ENCODE results near the gene BACH2.

BACH2 gene

DNA sequence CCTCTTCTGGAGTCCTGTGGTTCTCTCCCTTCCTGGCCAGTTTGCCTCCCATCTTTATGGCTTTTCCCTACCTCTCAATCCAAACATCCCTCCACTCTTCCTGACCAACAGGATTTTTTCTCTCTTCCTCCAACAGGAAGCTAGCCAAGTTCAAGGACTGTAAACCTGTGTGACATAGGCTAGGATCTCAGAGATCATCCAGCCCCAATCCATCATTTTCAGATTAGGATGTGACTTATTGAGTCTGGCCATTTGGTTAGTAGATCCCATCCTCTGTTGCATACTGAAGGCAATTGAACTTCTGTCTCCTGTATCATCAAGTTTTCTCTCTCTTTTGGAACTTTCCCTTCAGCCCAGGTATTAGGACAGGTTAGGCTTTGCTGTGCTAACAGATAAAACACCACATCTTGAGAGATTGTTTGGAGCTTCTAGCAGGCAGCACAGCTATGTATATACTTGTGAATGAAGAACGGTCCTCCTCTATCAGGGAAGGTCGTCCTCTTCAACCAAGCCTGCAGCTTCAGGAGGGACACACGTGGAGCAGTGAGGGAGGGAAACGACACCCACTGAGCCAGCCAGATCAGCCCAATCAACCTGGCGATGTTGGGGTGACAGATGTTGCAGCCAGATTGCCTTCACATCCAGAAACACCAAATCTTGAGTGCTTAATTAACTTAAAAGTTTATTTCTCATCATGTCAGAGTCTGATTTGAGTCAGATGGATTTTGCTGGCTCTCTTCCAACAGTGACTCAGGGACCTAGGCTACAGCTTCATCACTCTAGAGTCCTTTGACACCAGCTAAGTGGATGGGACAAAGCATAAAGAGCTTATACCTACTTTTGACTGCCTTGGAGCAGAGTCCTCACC is 295.5 kb downstream of the BACH2 start:
- H3K4me3 ChIP-seq (ENCODE audit: extremely low read depth, insufficient read depth, low read length, poor library complexity, severe bottlenecking): no peak overlapping the region
- no peak overlapping the region for H3K27ac ChIP-seq (ENCODE audit: low read depth, low read length, severe bottlenecking)
- no peaks in the 10 kb centered on the region for H3K36me3 ChIP-seq (ENCODE audit: control insufficient read depth, insufficient read depth, low read length)
- no peaks in the 10 kb centered on the region for H3K4me1 ChIP-seq (ENCODE audit: control insufficient read depth, insufficient read depth, low read length, poor library complexity, severe bottlenecking)
- no peaks in the 10 kb centered on the region for H3K9me3 ChIP-seq (ENCODE audit: control insufficient read depth, low read length)
- WGBS, 2 experiments (ENCODE audit: insufficient coverage in 2 of 2): 95% methylated on average over 4 of the region's 5 CpGs

DNA sequence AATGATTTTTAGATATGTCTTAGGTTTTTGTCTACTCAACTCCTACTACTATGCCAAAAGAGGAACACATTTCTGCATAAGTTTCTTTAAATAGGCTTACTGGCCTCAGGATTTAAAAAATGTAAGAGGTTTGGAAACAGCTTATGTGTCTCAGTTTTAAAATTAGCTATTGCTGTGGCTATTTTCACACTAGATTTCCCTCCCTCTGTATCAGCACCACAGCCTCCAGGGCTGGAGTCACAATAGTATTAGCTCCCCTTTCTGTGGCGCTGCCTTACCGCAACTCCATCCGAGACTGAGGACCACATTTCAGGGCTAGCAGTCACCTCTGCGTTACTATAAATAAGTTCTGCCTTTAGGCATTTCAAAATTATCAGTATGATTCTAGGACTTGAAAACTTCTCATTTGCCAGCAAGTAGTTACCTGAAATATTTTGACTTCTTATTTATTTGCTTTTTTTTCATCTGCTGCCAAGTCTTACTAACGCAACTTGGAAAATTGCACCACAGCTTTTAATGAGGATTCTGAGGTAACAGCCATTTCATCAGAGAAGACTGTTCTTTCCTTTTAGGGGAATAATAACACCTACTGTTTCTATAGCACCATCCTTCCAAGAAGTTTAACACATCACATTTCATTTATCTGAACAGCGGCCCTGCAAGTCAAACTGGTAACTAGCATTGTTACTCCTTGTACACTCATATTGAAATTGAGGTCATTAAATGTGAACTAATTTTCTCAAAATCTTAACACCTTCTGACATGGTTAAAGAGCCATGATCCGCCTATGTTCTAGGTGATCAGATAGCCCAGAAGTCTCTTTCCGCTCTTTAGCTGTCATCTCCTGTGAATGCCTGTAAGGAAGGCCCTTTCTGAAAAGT is 296.5 kb downstream of the BACH2 start:
- Histone ChIP-seq H3K4me1 (ENCODE audit: control insufficient read depth, insufficient read depth, low read length, poor library complexity, severe bottlenecking) (no peaks in the 10 kb centered on the region), H3K9me3 (ENCODE audit: control insufficient read depth, low read length) (no peaks in the 10 kb centered on the region), H3K27ac (ENCODE audit: low read depth, low read length, severe bottlenecking) (no peak overlapping the region), H3K4me3 (ENCODE audit: extremely low read depth, insufficient read depth, low read length, poor library complexity, severe bottlenecking) (no peak overlapping the region), H3K36me3 (ENCODE audit: control insufficient read depth, insufficient read depth, low read length) (no peaks in the 10 kb centered on the region)
- WGBS, 2 experiments (ENCODE audit: insufficient coverage in 2 of 2): 100% methylated on average over 2 to 7 of the region's 8 CpGs

DNA sequence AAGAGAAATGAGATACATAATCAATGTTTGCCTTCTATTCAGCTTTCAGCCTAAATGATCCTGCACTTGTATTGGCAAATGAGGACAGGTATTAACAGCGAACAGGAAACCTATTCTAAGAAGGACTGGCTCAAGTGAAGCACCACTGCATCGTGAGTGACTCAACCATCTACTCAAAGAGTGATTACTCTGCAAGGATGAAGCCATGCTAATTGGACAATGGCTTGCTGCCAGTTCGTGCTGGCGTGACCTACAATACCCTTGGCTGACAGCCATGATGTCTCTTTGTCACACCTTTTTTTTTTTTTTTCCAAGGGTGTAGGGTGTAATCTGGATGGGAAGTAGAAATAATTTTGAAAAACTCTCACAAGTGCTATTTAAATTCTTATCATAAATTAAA is 297.5 kb downstream of the BACH2 start:
- no peaks in the 10 kb centered on the region for H3K9me3 ChIP-seq (ENCODE audit: control insufficient read depth, low read length)
- H3K4me1 ChIP-seq (ENCODE audit: control insufficient read depth, insufficient read depth, low read length, poor library complexity, severe bottlenecking): no peaks in the 10 kb centered on the region
- no peak overlapping the region for H3K27ac ChIP-seq (ENCODE audit: low read depth, low read length, severe bottlenecking)
- H3K4me3 ChIP-seq (ENCODE audit: extremely low read depth, insufficient read depth, low read length, poor library complexity, severe bottlenecking): no peak overlapping the region
- no peaks in the 10 kb centered on the region for H3K36me3 ChIP-seq (ENCODE audit: control insufficient read depth, insufficient read depth, low read length)
- WGBS, 2 experiments (ENCODE audit: insufficient coverage in 2 of 2): 89 to 95% methylated on average over 2 to 4 of the region's 4 CpGs

DNA sequence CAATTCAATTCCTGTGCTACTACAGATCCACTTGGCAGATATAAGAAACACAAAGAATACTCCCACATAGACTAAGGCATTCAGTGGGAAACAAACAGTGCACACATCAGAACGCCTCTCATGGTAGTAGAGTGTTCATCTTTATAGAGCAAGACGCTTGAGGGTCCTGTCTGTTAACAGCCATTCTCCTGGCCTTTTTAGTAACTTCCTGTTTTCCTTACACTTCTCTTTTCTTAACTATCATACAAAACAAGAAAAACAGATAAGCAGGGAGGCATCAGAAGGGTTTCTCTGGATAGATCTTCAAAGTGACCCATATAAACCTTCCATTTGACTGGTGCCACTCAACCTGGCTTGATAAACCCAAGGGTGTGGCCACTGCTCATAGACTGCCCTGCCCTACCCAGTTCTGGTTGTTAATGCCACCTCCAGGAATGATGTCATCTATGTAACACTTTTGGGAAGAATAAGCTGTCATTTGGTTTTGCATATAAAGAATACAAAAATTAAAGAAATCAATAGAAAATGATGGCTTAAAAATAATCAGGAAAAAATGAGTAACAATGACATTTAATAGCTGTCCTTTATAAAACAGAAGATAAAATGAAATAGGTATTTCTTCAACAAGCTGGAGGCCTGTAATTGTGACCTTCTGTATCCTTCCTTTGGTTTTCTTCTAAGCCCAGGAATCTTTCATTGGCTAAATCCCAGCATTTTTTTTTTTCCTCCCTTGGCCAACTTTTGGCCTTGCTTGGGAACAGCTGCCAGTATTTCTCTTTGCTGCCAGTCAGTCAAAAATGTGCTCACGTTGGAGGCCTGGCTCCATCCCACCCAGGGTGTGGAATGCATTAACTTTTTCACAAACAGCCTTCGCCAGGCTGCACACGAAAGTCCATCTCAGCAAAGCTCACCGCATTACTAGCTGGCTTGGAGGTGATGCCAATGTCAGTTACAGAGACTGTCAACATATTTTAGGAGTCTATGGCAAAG is 298.9 kb downstream of the BACH2 start:
- Histone ChIP-seq H3K4me3 (ENCODE audit: extremely low read depth, insufficient read depth, low read length, poor library complexity, severe bottlenecking) (no peak overlapping the region), H3K4me1 (ENCODE audit: control insufficient read depth, insufficient read depth, low read length, poor library complexity, severe bottlenecking) (no peaks in the 10 kb centered on the region), H3K27ac (ENCODE audit: low read depth, low read length, severe bottlenecking) (no peak overlapping the region), H3K9me3 (ENCODE audit: control insufficient read depth, low read length) (no peaks in the 10 kb centered on the region), H3K36me3 (ENCODE audit: control insufficient read depth, insufficient read depth, low read length) (no peaks in the 10 kb centered on the region)
- WGBS, 2 experiments (ENCODE audit: insufficient coverage in 2 of 2): 70 to 76% methylated on average over 1 to 3 of the region's 6 CpGs

DNA sequence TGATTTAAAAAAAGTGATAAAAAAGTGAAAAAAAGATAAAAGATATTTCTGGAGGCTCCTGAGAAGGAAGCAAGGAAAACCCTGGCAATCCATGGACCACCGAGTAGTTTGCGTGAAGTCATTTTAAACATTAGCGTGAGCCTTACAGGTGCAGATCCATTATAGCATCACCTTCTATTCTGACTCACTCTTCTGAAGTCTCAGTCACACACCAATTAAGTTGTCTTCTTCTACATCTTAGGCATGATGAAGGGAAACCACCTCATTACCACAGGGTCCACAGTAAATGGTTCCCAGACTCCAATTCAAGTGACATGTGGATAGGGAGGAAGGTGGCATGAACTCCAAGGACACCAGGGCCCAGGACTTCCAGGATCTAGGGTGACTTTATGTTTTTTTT is 303.2 kb downstream of the BACH2 start:
- H3K27ac ChIP-seq (ENCODE audit: low read depth, low read length, severe bottlenecking): no peak overlapping the region
- WGBS, 2 experiments (ENCODE audit: insufficient coverage in 2 of 2): 87 to 100% methylated on average over 2 to 3 of the region's 3 CpGs
- H3K36me3 ChIP-seq (ENCODE audit: control insufficient read depth, insufficient read depth, low read length): no peaks in the 10 kb centered on the region
- H3K9me3 ChIP-seq (ENCODE audit: control insufficient read depth, low read length): no peaks in the 10 kb centered on the region
- no peak overlapping the region for H3K4me3 ChIP-seq (ENCODE audit: extremely low read depth, insufficient read depth, low read length, poor library complexity, severe bottlenecking)
- peaks cover 7% of the 10 kb centered on the region for H3K4me1 ChIP-seq (ENCODE audit: control insufficient read depth, insufficient read depth, low read length, poor library complexity, severe bottlenecking)

DNA sequence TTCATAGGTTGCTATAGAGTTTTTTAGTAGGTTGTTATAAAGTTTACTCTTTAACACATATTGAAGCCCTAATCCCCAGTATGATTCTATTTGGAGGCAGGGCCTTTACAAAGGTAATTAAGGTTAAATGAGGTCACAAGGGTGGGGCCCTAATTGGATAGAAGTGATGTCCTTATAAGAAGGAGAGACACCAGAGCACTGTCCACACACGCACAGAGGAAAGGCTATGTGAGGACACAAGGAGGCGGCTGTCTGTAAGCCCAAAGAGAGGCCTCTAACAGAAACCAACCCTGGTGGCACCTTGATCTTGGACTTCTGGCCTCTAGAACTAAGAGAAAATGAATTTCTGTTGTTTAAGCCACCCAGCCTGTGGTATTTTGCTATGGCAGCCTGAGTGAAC is 303.8 kb downstream of the BACH2 start:
- H3K36me3 ChIP-seq (ENCODE audit: control insufficient read depth, insufficient read depth, low read length): no peaks in the 10 kb centered on the region
- H3K4me3 ChIP-seq (ENCODE audit: extremely low read depth, insufficient read depth, low read length, poor library complexity, severe bottlenecking): no peak overlapping the region
- H3K4me1 ChIP-seq (ENCODE audit: control insufficient read depth, insufficient read depth, low read length, poor library complexity, severe bottlenecking): peaks cover 7% of the 10 kb centered on the region
- H3K27ac ChIP-seq (ENCODE audit: low read depth, low read length, severe bottlenecking): no peak overlapping the region
- H3K9me3 ChIP-seq (ENCODE audit: control insufficient read depth, low read length): no peaks in the 10 kb centered on the region
- 86 to 95% methylated on average over 1 to 2 of the region's 2 CpGs for WGBS, 2 experiments (ENCODE audit: insufficient coverage in 2 of 2)

DNA sequence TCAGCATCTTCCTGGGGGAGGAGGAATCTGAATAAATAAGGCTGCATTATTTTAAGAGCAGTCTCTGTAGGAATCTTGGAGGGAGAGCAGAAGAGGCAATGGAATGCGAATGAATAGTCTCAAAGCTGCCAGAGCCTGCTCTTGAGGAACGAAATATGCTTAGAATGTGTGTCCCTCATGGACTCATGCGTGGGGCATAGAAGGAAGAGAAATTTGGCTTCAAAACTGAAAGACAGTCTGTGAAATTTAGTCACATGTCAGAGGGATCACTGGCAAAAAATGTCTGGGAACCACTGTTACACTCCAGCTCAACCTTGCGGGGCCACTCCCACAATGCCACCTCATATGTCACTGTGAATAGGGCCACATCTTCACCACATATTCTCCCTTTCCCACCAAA is 306.9 kb downstream of the BACH2 start:
- 82 to 87% methylated on average over 4 of the region's 4 CpGs for WGBS, 2 experiments (ENCODE audit: insufficient coverage in 2 of 2)
- Histone ChIP-seq H3K4me1 (ENCODE audit: control insufficient read depth, insufficient read depth, low read length, poor library complexity, severe bottlenecking) (peaks cover 12% of the 10 kb centered on the region), H3K36me3 (ENCODE audit: control insufficient read depth, insufficient read depth, low read length) (no peaks in the 10 kb centered on the region), H3K27ac (ENCODE audit: low read depth, low read length, severe bottlenecking) (peak overlapping the region; percentile 18), H3K4me3 (ENCODE audit: extremely low read depth, insufficient read depth, low read length, poor library complexity, severe bottlenecking) (no peak overlapping the region), H3K9me3 (ENCODE audit: control insufficient read depth, low read length) (no peaks in the 10 kb centered on the region)

DNA sequence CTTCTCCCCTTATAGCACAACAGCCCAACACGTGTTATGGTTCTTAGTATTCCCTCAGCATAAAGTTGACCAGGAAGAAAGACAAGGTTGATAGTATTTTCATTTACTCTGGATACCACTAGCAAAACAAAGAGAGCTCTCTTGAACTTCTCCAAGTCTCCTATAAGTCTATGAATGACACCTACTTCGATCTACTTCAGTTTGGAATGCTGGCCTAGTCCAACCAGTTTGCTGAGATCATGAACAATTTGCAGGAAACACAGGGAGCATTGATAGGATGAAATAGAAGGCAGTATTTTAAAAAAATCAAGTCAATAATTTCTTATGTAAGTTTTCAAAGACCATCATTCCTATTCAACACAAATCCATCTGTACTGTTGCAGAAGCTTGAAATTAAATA is 308.8 kb downstream of the BACH2 start:
- Histone ChIP-seq H3K4me3 (ENCODE audit: extremely low read depth, insufficient read depth, low read length, poor library complexity, severe bottlenecking) (no peak overlapping the region), H3K4me1 (ENCODE audit: control insufficient read depth, insufficient read depth, low read length, poor library complexity, severe bottlenecking) (peaks cover 12% of the 10 kb centered on the region), H3K27ac (ENCODE audit: low read depth, low read length, severe bottlenecking) (no peak overlapping the region), H3K9me3 (ENCODE audit: control insufficient read depth, low read length) (no peaks in the 10 kb centered on the region), H3K36me3 (ENCODE audit: control insufficient read depth, insufficient read depth, low read length) (no peaks in the 10 kb centered on the region)
- 89% methylated on average over 1 of the region's 2 CpGs; no CpG with 5 or more reads in 1 of the 2 experiments for WGBS, 2 experiments (ENCODE audit: insufficient coverage in 2 of 2)

DNA sequence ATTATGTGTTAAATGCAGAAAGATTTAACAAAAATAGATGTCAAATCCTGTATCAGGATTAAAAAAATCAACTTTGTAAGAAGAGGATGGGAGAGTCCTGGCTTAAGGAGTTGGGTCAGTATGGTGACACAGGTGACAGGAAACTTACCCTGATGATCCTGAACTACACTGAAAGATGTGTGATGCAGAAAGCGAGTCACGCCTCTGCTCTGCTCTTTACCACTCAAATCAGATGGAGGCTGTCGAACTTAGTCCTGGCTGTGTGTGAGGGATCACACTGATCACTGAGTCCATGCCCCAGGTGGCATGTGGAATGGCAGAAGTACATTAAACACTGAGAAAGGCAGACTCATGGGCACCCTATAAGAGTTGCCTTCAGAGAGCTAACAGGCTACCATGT is 309.5 kb downstream of the BACH2 start:
- H3K36me3 ChIP-seq (ENCODE audit: control insufficient read depth, insufficient read depth, low read length): no peaks in the 10 kb centered on the region
- 93 to 94% methylated on average over 2 to 3 of the region's 3 CpGs for WGBS, 2 experiments (ENCODE audit: insufficient coverage in 2 of 2)
- H3K9me3 ChIP-seq (ENCODE audit: control insufficient read depth, low read length): no peaks in the 10 kb centered on the region
- peak overlapping the region; percentile 95 for H3K27ac ChIP-seq (ENCODE audit: low read depth, low read length, severe bottlenecking)
- H3K4me1 ChIP-seq (ENCODE audit: control insufficient read depth, insufficient read depth, low read length, poor library complexity, severe bottlenecking): peaks cover 12% of the 10 kb centered on the region
- no peak overlapping the region for H3K4me3 ChIP-seq (ENCODE audit: extremely low read depth, insufficient read depth, low read length, poor library complexity, severe bottlenecking)

DNA sequence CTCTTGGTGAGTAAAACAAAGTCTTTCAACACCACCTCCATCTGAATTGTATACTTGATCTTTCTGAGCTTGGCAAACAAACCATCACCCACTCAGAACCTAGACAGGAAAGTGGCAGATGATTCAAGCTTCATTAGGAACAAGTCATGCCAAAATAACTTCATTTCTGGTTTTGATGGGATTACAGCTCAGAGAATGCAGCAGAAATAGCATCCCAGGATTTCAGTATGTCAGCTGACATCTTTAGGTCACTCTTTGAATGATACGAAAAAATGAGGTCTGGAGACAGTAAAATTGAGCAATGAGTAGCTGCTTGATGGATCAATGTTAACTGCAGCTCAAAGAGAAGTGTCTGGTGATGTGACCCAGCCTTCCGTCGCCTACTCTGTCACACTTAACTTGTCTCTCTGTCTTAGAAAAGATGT is 310.0 kb downstream of the BACH2 start:
- H3K36me3 ChIP-seq (ENCODE audit: control insufficient read depth, insufficient read depth, low read length): no peaks in the 10 kb centered on the region
- no peak overlapping the region for H3K4me3 ChIP-seq (ENCODE audit: extremely low read depth, insufficient read depth, low read length, poor library complexity, severe bottlenecking)
- WGBS, 2 experiments (ENCODE audit: insufficient coverage in 2 of 2): 81 to 90% methylated on average over 1 to 3 of the region's 3 CpGs
- peak overlapping the region; percentile 95 for H3K27ac ChIP-seq (ENCODE audit: low read depth, low read length, severe bottlenecking)
- no peaks in the 10 kb centered on the region for H3K9me3 ChIP-seq (ENCODE audit: control insufficient read depth, low read length)
- H3K4me1 ChIP-seq (ENCODE audit: control insufficient read depth, insufficient read depth, low read length, poor library complexity, severe bottlenecking): peaks cover 12% of the 10 kb centered on the region

Data from mesodermal cell (in vitro differentiated cells).